SKM-1 treated with dmso at 0.1 percent for 144 hours (cell line): ENCODE results near the gene TOMM7.
"Not testable (repeated sequence)": the region's sequence is repeated elsewhere in the genome, so short reads cannot be mapped to it uniquely, and the experiment has no call there.

Experiments used
- DNase-seq: peaks from one replicate; lab custom pipeline; 2025; ENCODE audit not compliant: unreplicated experiment; lab: John Stamatoyannopoulos, UW

TOMM7 gene

DNA sequence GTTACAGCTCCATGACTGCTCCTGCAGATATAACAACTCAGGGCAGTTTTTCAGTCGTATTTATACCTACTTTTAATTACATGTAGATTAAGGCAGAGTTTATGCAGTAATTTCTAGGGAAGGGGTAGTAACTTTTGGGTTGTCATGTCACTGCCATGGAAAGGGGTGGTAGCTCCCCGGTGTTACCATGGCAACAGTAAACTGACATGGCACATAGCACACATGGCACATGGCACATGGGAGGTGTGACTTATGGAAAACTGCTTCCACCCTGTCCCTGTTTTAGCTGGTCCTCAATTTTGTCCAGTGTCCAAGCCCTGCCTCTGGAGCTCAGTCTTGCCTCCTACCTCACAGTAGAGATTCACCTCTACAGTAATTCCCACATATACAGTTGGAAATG is 3.9 kb upstream of the TOMM7 start:
- no peak for DNase-seq

- DNase-seq, result no peak
Measured at GRCh38 chr7:22824760-22825159, 2.1 kb upstream of the TOMM7 start.

- DNase-seq, result no peak
Measured at GRCh38 chr7:22823142-22823497, 471 bp upstream of the TOMM7 start.

GRCh38 chr7:22821702-22822485 is 755 bp downstream of the TOMM7 start:
- no peak for DNase-seq

GRCh38 chr7:22819476-22819875 is 3.2 kb downstream of the TOMM7 start:
- DNase-seq, result no peak

DNA sequence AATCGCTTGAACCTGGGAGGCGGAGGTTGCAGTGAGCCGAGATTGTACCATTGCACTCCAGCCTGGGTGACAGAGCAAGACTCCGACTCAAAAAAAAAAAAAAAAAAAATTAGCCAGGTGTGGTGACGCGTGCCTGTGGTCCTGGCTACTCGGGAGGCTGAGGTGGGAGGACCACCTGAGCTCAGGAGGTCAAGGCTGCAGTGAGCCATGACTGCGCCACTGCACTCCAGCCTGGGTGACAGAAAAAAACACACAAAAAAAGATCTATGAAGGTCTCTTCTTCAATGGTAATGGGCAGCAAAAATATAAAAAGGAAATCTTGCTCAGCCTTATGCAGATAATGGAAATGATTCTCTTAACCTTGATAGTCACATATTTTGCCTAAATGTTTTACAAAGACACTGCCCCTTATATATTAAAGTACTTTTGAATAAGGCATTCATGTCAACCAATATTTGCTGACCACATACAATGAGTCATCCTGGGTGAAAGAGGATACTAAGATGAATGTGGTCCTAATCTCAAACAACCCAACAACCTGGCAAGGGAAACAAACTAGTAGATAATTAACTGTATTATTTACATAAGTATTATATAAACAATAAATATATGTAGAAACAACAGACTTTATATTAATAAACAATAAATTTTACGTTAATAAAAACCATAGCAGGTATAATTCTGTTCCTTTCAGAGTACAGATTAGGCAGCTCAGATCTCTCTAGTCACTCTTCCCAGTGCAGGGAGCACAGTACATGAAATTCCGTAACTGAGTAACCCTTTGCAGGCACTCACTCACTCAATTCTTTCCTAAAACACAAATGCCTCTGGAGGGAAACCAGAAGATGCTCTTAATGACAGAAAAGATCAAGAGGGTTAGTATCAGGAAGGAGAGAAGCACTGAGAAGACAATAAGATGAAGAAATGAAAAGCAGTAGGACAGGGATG is 8.1 kb downstream of the TOMM7 start:
- no peak for DNase-seq

GRCh38 chr7:22812353-22812752 is 10.3 kb downstream of the TOMM7 start:
- DNase-seq, result no peak

GRCh38 chr7:22811746-22812280 is 10.8 kb downstream of the TOMM7 start:
- DNase-seq, result no peak

GRCh38 chr7:22810843-22811242 is 11.8 kb downstream of the TOMM7 start:
- no peak for DNase-seq

DNA sequence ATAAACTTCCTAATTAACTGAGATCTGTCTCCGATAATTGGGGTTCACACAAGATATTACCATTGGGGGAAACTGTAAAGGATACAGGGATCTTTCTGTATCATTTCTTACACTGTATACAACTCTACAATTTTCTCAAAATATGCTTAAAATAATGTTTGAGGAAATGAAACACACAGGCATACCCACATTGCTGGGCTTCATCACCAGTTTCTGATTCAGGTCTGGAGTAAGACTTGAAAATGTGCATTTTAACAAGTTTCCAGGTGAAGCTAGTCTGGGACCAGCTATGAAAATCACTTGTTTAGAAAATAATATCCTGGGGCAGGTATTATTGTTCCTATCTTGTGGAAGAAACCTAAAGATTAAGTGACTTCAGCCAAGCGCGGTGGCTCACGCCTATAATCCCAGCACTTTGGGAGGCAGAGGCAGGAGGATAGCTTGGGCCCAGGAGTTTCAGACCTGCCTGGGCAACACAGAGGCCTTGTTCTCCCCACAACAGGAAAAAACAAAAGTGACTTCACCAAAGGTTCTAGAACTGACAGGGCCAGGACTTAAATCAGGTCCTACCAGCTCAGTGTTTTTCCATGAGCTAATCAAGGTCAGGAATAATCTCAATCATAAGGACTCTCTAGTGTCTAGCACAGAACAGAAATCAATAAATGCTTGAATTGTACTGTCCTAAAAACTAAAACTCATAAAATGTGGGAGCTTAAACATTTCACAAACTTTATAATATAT is 12.6 kb downstream of the TOMM7 start:
- no peak for DNase-seq

GRCh38 chr7:22808140-22808539 is 14.5 kb downstream of the TOMM7 start:
- DNase-seq, result no peak

DNA sequence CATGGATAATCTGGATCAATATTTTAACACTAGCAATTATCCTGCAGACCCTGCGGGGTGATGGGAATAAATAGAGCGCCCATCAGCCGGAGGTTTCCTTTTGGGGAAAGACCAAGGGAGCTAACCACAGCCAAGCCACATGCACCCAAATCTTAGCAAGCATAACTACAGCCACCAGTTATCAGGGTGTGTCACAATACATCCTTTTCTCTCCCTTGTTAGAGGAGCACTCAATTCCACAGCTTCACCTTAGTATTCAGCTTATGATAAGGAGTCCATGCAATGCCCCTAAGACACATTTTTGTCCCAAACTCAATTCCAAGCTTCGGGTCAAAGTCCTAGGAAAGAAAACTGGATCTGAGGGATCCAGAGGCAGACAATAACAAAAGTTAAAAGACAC is 15.9 kb downstream of the TOMM7 start:
- DNase-seq, result no peak

GRCh38 chr7:22805227-22805626 is 17.4 kb downstream of the TOMM7 start:
- no peak for DNase-seq

- DNase-seq, result not testable (repeated sequence)
Measured at GRCh38 chr7:22802831-22803230, 19.8 kb downstream of the TOMM7 start.

- DNase-seq, result no peak
Measured at GRCh38 chr7:22802426-22802825, 20.2 kb downstream of the TOMM7 start.

GRCh38 chr7:22801912-22802311 is 20.7 kb downstream of the TOMM7 start:
- no peak for DNase-seq

DNA sequence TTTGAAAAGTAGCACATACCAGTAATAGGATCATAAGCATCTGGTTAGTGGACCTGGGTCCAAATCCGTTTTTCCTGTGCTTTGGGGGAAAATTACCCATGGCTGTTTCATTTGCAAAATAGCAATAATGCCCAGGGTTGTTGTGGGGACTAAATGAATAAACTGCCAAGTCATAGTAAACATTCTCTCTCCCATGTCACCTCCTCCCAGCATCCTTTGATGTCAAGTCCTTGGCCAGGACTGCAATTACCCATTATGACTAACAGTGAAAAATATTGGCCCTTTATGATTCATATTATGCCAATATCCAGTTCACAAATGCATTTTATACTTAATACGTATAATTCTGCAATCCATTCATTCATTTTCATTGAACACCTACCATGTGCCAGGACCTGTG is 23.0 kb downstream of the TOMM7 start:
- no peak for DNase-seq

GRCh38 chr7:22793593-22794462 is 28.8 kb downstream of the TOMM7 start:
- no peak for DNase-seq

- no peak for DNase-seq
Measured at GRCh38 chr7:22791204-22792158, 31.2 kb downstream of the TOMM7 start.
